Transverse colon (tissue), 4 donors: ENCODE measurements around the gene RASAL2. TPM values are rescaled to one million over a fixed set of nuclear protein-coding genes. Genes with fewer than 3 reads are reported as not detected.

ENCODE experiments used
- DNase-seq: peaks from one replicate; pipeline ENCODE4 v3.0.0-alpha.2; 2019
- H3K27ac ChIP-seq, 4 donors: fragments of 200-600 bp; sonication (generic); 2 replicates each; pipeline ENCODE4 v1.5.1; 2016 to 2018; ENCODE audit warnings: inconsistent platforms in 4 of 4
- H3K27me3 ChIP-seq: fragments of 200-600 bp; sonication (generic); 2 replicates; pipeline ENCODE4 v1.5.1; 2017; ENCODE audit warnings: inconsistent platforms
- H3K36me3 ChIP-seq, 4 donors: fragments of 200-600 bp; sonication (generic); 2 replicates each; pipeline ENCODE4 v1.5.1; 2017 to 2019; ENCODE audit warnings: inconsistent platforms in 4 of 4
- H3K4me1 ChIP-seq, 4 donors: fragments of 200-600 bp; sonication (generic); 2 replicates each; pipeline ENCODE4 v1.5.1; 2017 to 2020; ENCODE audit warnings: inconsistent platforms in 4 of 4
- H3K4me3 ChIP-seq, 4 donors: fragments of 200-600 bp; sonication (generic); 1 replicate in 1 of 4; 2 replicates in 3 of 4; pipeline versions ENCODE4 v1.5.1 to v1.6.1; 2017 to 2019; ENCODE audit warnings: inconsistent platforms in 4 of 4
- H3K9me3 ChIP-seq, 2 donors: fragments of 200-600 bp; sonication (generic); 2 replicates each; pipeline ENCODE4 v1.5.1; 2017 to 2019; ENCODE audit warnings: inconsistent platforms in 2 of 2
- EP300 ChIP-seq: sonication (generic); formaldehyde crosslinking; IDR thresholded peaks from one replicate; pipeline ENCODE4 v1.6.1; 2017; ENCODE audit warnings: antibody characterized with exemption, low read depth
- POLR2A ChIP-seq: fragments of 450-650 bp; IDR thresholded peaks from one replicate; pipeline ENCODE4 v1.6.1; 2016; ENCODE audit warnings: antibody characterized with exemption, mild to moderate bottlenecking, moderate library complexity
- POLR2AphosphoS5 ChIP-seq, 3 donors: sonication (generic); formaldehyde crosslinking; IDR thresholded peaks; one replicate each; pipeline ENCODE4 v1.6.1; 2016; ENCODE audit warnings: antibody characterized with exemption in 3 of 3
- WGBS, 2 donors: methylation state at CpG; one replicate each; pipeline ENCODE4 v1.1.5; 2018; ENCODE audit warnings: low coverage in 1 of 2; 5-methylcytosine and 5-hydroxymethylcytosine counted together
- in situ Hi-C, 4 donors: fragments of 200-750 bp; cut with MboI; loops; one replicate each; pipeline versions ENCODE4 v1.15.0 to v1.15.1; 2017; ENCODE audit warnings: low sequenced_read_pairs in 3 of 4, low pct_ligation_motif_present in 1 of 4, low pct_unique_long_range_greater_than_20kb in 1 of 4
- intact Hi-C: fragments of 100-400 bp; cut with DNase I; formaldehyde crosslinking; loops from one replicate; pipeline ENCODE4 v1.15.1; 2023; ENCODE audit warnings: low total_unique reads
- total RNA-seq, 4 donors: library from RNA; depleted of rRNA; stranded (reverse); fragments of >200 nt; gene quantifications; one replicate each; pipeline ENCODE4 v1.1.0, GENCODE V29; 2016
- TF ChIP-seq, protein P1 (sequence below), 5 experiments: fragments of 200-600 bp in 3 of 5; fragments of 450-650 bp in 2 of 5; sonication (generic) in 3 of 5; IDR thresholded peaks; 1 replicate in 2 of 5; 2 replicates in 3 of 5; pipeline ENCODE4 v1.5.1; 2016 to 2017; ENCODE audit warnings: antibody characterized with exemption in 5 of 5, inconsistent platforms in 3 of 5, mild to moderate bottlenecking in 2 of 5, moderate library complexity in 1 of 5

RASAL2 gene
- total RNA-seq, 4 donors from 2014 or later, result 13.1 to 26.1 (median 19.8) TPM

DNA sequence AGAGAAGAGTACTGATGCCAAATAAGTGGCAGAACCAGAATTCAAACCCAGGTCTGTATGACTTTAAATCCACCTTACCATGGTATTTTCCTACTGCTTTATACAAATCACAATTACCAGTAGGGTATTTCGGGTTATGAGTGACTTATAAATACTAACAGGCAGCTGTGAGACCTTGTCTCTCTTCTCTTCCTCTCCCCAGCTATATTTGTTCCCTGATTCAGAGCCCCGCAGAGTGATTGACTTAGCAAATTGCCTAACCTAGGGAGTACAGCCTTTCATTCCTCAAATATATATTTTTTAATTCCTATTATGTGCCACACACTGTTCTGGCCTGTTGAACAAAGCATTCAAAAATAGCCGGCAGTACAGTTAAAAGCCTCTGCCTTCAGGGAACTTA is 234.8 kb downstream of the RASAL2 start:
- H3K36me3 ChIP-seq, result no peaks in the 10 kb centered on the region
- H3K9me3 ChIP-seq, result no peaks in the 10 kb centered on the region
- 83 to 92% methylated on average over 3 of the region's 3 CpGs for WGBS, 2 donors
- H3K4me1 ChIP-seq, result peaks cover 0 to 17% (median 7%) of the 10 kb centered on the region in 4 donors
- intact Hi-C loops, result no loop called here
- no peaks in the 10 kb centered on the region for H3K27me3 ChIP-seq
- no peak overlapping the region for H3K27ac ChIP-seq
- H3K4me3 ChIP-seq, result no peak overlapping the region
- no peak for DNase-seq
- TF ChIP-seq POLR2AphosphoS5 (IDR thresholded peaks at IDR 0.05), result no peak
- no peak for TF ChIP-seq POLR2A
- TF ChIP-seq, protein P1, sequence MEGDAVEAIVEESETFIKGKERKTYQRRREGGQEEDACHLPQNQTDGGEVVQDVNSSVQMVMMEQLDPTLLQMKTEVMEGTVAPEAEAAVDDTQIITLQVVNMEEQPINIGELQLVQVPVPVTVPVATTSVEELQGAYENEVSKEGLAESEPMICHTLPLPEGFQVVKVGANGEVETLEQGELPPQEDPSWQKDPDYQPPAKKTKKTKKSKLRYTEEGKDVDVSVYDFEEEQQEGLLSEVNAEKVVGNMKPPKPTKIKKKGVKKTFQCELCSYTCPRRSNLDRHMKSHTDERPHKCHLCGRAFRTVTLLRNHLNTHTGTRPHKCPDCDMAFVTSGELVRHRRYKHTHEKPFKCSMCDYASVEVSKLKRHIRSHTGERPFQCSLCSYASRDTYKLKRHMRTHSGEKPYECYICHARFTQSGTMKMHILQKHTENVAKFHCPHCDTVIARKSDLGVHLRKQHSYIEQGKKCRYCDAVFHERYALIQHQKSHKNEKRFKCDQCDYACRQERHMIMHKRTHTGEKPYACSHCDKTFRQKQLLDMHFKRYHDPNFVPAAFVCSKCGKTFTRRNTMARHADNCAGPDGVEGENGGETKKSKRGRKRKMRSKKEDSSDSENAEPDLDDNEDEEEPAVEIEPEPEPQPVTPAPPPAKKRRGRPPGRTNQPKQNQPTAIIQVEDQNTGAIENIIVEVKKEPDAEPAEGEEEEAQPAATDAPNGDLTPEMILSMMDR (IDR thresholded peaks at IDR 0.05), result no peak
- no peak for TF ChIP-seq EP300
- in situ Hi-C loops, result no loop called here

DNA sequence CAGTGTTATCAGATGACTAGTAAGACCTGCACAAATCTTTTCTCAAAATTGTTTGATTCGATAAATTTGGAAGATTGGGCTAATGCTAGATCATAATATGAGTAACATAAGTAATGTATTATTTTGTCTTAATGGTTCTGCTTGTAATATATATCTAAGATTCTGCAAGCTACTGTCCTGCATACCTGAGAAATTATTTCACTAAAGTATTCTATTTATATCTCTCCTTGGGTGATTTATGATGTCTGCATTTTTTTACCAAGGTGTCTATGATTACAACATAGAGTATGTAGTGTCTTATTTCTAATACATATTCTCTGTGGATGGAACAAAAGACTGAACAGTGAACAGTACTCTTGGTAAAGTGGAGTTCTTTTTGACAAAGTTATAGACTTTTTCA is 236.2 kb downstream of the RASAL2 start:
- TF ChIP-seq, protein P1 (IDR thresholded peaks at IDR 0.05), result no peak
- TF ChIP-seq POLR2A, result no peak
- no peak for TF ChIP-seq POLR2AphosphoS5 (IDR thresholded peaks at IDR 0.05)
- TF ChIP-seq EP300, result no peak
- no peaks in the 10 kb centered on the region for H3K9me3 ChIP-seq
- H3K36me3 ChIP-seq, result no peaks in the 10 kb centered on the region
- no peak for DNase-seq
- in situ Hi-C loops (no loop called here), intact Hi-C loops (no loop called here)
- no peak overlapping the region for H3K4me3 ChIP-seq
- 63 to 89% methylated on average over 1 of the region's 1 CpG for WGBS, 2 donors
- H3K4me1 ChIP-seq, result peaks cover 0 to 10% (median 1%) of the 10 kb centered on the region in 4 donors
- H3K27me3 ChIP-seq, result no peaks in the 10 kb centered on the region
- no peak overlapping the region for H3K27ac ChIP-seq

DNA sequence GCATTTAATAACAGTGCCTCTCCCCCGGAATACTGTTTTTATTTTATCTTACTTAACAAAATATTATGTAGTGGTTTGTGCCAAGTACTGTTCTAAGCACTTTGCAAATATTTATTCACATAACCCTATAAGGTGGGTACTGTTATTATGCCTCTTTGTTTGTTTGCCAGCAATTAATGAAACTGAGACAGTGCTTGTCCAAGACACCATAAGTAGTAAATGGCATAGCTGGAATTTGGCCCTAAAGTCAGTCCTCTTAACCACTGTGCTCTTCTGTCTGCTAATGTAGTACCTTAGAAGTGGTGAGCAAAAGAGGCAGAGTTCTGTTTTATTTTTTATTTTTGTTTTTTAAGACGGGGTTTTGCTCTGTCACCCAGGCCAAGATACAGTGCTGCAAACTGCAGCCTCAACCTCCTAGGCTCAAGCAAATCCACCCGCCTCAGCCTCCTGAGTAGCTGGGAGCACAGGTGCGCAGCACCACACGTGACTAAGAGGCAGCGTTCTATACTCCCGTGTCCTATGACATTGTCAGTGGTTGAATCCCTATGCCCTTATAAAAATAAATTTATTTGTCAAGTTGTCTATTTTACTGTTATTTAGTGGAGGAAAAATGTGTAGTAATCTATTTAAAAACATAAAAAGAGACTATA is 237.1 kb downstream of the RASAL2 start:
- Histone ChIP-seq H3K36me3 (no peaks in the 10 kb centered on the region), H3K4me3 (no peak overlapping the region), H3K4me1 (peaks cover 0 to 10% (median 1%) of the 10 kb centered on the region in 4 donors), H3K9me3 (no peaks in the 10 kb centered on the region), H3K27ac (no peak overlapping the region), H3K27me3 (no peaks in the 10 kb centered on the region)
- DNase-seq, result no peak
- intact Hi-C loops, result no loop called here
- in situ Hi-C loops, result no loop called here
- WGBS, 2 donors, result 76 to 78% methylated on average over 6 to 7 of the region's 7 CpGs
- TF ChIP-seq POLR2A (no peak), POLR2AphosphoS5 (IDR thresholded peaks at IDR 0.05) (no peak), EP300 (no peak)
- TF ChIP-seq, protein P1 (IDR thresholded peaks at IDR 0.05), result no peak

DNA sequence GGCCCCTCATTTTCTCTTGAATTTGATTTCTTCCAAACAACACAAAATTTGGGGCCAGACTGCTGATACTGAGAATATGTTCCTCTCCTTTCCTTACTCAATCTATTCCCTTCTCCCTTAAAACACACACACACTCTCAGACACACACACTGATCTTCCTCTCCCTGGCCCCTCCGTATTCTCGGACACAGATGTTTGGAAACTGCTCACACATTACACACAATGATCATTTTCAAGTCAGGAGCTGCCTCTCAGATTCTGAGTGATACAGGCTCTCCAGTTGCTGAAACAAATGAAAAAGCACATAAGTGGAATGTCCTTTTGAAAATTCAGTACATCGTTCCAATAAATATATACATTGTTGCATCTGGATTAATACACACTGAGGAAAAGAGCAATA is 241.5 kb downstream of the RASAL2 start:
- in situ Hi-C loops (no loop called here), intact Hi-C loops (no loop called here)
- H3K4me3 ChIP-seq, result no peak overlapping the region
- H3K9me3 ChIP-seq, result no peaks in the 10 kb centered on the region
- H3K27ac ChIP-seq, result no peak overlapping the region
- 80 to 81% methylated on average over 3 of the region's 3 CpGs for WGBS, 2 donors
- no peak for TF ChIP-seq POLR2AphosphoS5 (IDR thresholded peaks at IDR 0.05)
- TF ChIP-seq, protein P1 (IDR thresholded peaks at IDR 0.05), result no peak
- no peak for TF ChIP-seq POLR2A
- TF ChIP-seq EP300, result no peak
- no peak for DNase-seq
- no peaks in the 10 kb centered on the region for H3K36me3 ChIP-seq
- peaks cover 0 to 7% (median 1%) of the 10 kb centered on the region in 4 donors for H3K4me1 ChIP-seq
- no peaks in the 10 kb centered on the region for H3K27me3 ChIP-seq
